PC-9 (cell line): Measurements from ENCODE around the gene TOR4A.

Experiments
- CTCF ChIP-seq: fragments of 200-600 bp; sonication (generic); conservative IDR thresholded peaks from 2 replicates; pipeline ENCODE4 v1.6.1; 2017; ENCODE audit warnings: mixed run types, antibody characterized with exemption, mild to moderate bottlenecking, moderate library complexity
- EZH2 ChIP-seq: fragments of 200-600 bp; sonication (generic); IDR thresholded peaks from 2 replicates; pipeline ENCODE4 v1.8.0; 2017; ENCODE audit warnings: antibody characterized with exemption, low read depth

- TF ChIP-seq EZH2 (no peak), CTCF (no peak)
Measured at GRCh38 chr9:137234055-137234697, 43.4 kb upstream of the TOR4A start.
